Measurements from ENCODE around the gene RGS14. TPM values are rescaled to one million over a fixed set of nuclear protein-coding genes. Genes with fewer than 3 reads are reported as not detected.

Gene RGS14
- total and polyA plus RNA-seq, 2 donors (not counting 3 experiments of a cell fraction or from before 2014, with no cell fraction given): 4.3 to 7.3 TPM

GRCh38 chr5:177410575-177410974 lies 52.9 kb downstream of the RGS14 start:
- DNase-seq (ENCODE audit: low read depth, low spot score): no peak
- H3K9me1 ChIP-seq (replicated peaks; ENCODE audit: control insufficient read depth, extremely low read depth, insufficient read depth, low read length): no peaks in the 10 kb centered on the region
- BruUV-seq (replicated peaks): no TSS peak
- no peaks in the 10 kb centered on the region for H3K4me1 ChIP-seq (ENCODE audit: control insufficient read depth, extremely low read depth, insufficient read depth, low read length)
- H3K9ac ChIP-seq (replicated peaks; ENCODE audit: extremely low read depth, insufficient read depth, low read length): no peak overlapping the region
- no peaks in the 10 kb centered on the region for H3K36me3 ChIP-seq (ENCODE audit: control insufficient read depth in 2 of 2, extremely low read depth in 1 of 2, insufficient read depth in 2 of 2, low read length in 2 of 2)
- TF ChIP-seq FOS (IDR thresholded peaks at IDR 0.05; ENCODE audit: borderline replicate concordance, insufficient read depth, low read length) (no peak), CTCF (IDR thresholded peaks at IDR 0.05; ENCODE audit: extremely low read depth in 1 of 2, insufficient read depth in 1 of 2, low read depth in 1 of 2, low read length in 2 of 2) (no peak), MAX (IDR thresholded peaks at IDR 0.05; ENCODE audit: insufficient read depth, insufficient read length) (no peak), EZH2 (IDR thresholded peaks at IDR 0.05; ENCODE audit: borderline replicate concordance, low read depth, low read length, severe bottlenecking) (no peak), GATA2 (IDR thresholded peaks at IDR 0.05; ENCODE audit: insufficient read depth, insufficient read length, low read depth, low read length) (no peak), POLR2AphosphoS5 (IDR thresholded peaks at IDR 0.05; ENCODE audit: insufficient read depth, low read depth, low read length) (no peak), POLR2A (IDR thresholded peaks at IDR 0.05; ENCODE audit: low read depth, low read length) (no peak), JUN (IDR thresholded peaks at IDR 0.05; ENCODE audit: borderline replicate concordance, insufficient read depth, insufficient read length, low read depth) (no peak), MYC (IDR thresholded peaks at IDR 0.05; ENCODE audit: low read depth, low read length) (no peak)
- intact Hi-C loops (cut with micrococcal nuclease): no loop called here
- no peak overlapping the region for H3K4me3 ChIP-seq (replicated peaks in 1 of 3; ENCODE audit: insufficient read depth in 1 of 3, low read depth in 1 of 3, low read length in 3 of 3)
- no peak overlapping the region for H3K27ac ChIP-seq (ENCODE audit: insufficient read depth, low read depth, low read length)
- no peak for FAIRE-seq
- H3K27me3 ChIP-seq (ENCODE audit: control insufficient read depth in 2 of 2, insufficient read depth in 2 of 2, low read length in 2 of 2): peaks cover 0 to 7% of the 10 kb centered on the region in 2 experiments
- no peaks in the 10 kb centered on the region for H4K20me1 ChIP-seq (replicated peaks; ENCODE audit: control insufficient read depth, extremely low read depth, insufficient read depth, low read length)
- H3K9me3 ChIP-seq (replicated peaks; ENCODE audit: control insufficient read depth, insufficient read depth, low read length): no peaks in the 10 kb centered on the region
- H3K79me2 ChIP-seq (ENCODE audit: control insufficient read depth, insufficient read depth, low read length): no peaks in the 10 kb centered on the region
- no peak overlapping the region for H3K4me2 ChIP-seq (ENCODE audit: insufficient read depth, low read length)
- no peak overlapping the region for H2AFZ ChIP-seq (ENCODE audit: low read depth, low read length)
- dilution Hi-C loops (cut with MboI; ENCODE audit: extremely low pct_ligation_motif_present, low sequenced_read_pairs): no loop called here
- CTCF ChIA-PET: no interaction called here
- POLR2A ChIA-PET: interaction anchor here (1.1 kb wide), 1 partner anchor 15 kb away, joined by 4 read pairs; no protein-coding TSS in a partner anchor
